ENCODE measurements around the gene EIF6. TPM values are rescaled to one million over a fixed set of nuclear protein-coding genes. Genes with fewer than 3 reads are reported as not detected.
A peak's percentile ranks its signal among the peaks of the same experiment; 100 is the strongest.

EIF6 gene
- total RNA-seq, 1 donor from 2014 or later: 88.0 TPM

GRCh38 chr20:35314816-35315631, 30.5 kb upstream of the EIF6 start:
- DNase-seq (ENCODE audit: low read depth): peak; percentile 50

- peak; percentile 60 for DNase-seq (ENCODE audit: low read depth)
Observed at GRCh38 chr20:35312318-35312717, 27.7 kb upstream of the EIF6 start.

GRCh38 chr20:35311822-35312221, 27.2 kb upstream of the EIF6 start:
- no peak for DNase-seq (ENCODE audit: low read depth)

- peak; percentile 77 for DNase-seq (ENCODE audit: low read depth)
Observed at GRCh38 chr20:35311409-35311808, 26.8 kb upstream of the EIF6 start.

- DNase-seq (ENCODE audit: low read depth): peak; percentile 100
Observed at GRCh38 chr20:35307666-35308653, 23.4 kb upstream of the EIF6 start.

GRCh38 chr20:35306931-35307517, 22.5 kb upstream of the EIF6 start:
- DNase-seq (ENCODE audit: low read depth): peak; percentile 88

GRCh38 chr20:35305682-35306556, 21.3 kb upstream of the EIF6 start:
- peak; percentile 100 for DNase-seq (ENCODE audit: low read depth)

DNA sequence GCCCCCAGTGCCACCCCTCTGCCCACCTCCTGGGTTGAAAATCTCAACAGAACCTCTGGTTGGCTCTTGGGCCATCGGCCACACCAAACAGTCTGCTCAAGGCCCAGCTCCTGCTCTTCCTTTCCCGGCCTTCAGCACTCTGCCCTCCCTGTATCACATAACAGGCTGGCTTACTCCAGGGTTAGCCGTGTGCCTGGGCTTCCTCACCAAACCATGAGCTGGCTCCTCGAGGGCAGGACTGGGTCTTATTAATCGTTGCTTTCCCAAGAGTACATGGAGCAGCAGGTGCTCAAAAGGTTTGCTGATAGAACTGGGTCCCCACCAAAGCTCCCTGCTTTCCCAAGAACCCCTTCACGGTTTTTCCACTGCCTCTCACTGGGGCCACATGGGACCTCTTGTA, 20.4 kb upstream of the EIF6 start:
- DNase-seq (ENCODE audit: low read depth): peak; percentile 68

DNA sequence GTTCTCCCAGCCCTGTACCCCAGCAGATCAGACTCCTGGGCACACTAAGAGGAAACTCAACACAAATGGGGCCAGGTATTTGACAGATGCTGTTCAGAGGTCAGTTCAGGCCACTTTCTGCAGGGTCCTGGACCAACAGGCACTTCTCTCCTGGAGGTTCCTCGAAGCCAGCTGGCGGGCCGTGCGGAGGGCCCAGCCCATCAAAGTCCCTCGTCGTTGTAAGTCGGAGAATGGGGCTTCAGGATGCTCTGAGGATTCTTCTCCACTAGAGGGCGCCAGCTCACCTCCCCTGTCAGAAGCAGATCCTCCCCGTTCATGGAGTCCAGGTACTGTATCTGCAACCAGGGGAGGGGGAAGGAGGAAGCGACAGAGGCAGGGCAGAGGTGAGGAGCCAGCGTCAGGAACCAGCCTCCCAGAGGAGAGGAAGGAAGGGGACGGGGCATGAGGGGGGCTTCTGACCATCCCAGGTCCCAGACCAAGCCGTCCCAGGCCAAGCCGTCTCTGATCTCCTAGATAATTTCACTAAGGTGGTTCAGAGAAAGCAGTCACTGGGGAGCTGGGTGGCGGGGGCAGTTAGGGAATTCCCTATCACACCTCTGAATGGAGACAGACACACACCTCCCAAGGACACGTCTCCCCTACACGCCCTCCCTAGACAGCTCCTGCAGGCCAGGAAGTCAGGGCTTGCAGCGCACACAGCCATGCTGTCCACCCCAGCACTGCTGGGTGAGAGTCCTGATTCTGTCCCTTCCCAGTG, 19.3 kb upstream of the EIF6 start:
- DNase-seq (ENCODE audit: low read depth): peak; percentile 93

- DNase-seq (ENCODE audit: low read depth): no peak
Observed at GRCh38 chr20:35303382-35303734, 18.8 kb upstream of the EIF6 start.

- no peak for DNase-seq (ENCODE audit: low read depth)
Observed at GRCh38 chr20:35302421-35303335, 18.1 kb upstream of the EIF6 start.

DNA sequence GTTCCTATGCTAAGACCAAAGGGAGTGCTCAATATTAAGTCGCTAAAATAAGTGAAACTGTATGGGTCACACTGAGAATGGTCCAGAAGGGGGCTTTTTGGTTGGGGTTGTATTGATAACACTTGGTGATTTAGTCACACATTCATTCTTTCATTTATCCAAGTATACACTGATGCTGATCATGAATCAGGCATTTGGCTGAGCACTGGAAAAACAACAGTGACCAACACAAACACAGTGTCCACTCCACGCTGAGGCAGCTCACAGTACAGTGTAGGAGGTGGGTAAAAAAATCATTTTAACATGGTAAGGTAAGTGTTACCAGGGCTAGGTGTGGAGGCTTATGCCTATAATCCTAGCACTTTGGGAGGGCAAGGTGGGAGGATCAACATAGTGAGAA, 16.9 kb upstream of the EIF6 start:
- DNase-seq (ENCODE audit: low read depth): no peak

- no peak for DNase-seq (ENCODE audit: low read depth)
Observed at GRCh38 chr20:35300469-35301262, 16.1 kb upstream of the EIF6 start.

DNA sequence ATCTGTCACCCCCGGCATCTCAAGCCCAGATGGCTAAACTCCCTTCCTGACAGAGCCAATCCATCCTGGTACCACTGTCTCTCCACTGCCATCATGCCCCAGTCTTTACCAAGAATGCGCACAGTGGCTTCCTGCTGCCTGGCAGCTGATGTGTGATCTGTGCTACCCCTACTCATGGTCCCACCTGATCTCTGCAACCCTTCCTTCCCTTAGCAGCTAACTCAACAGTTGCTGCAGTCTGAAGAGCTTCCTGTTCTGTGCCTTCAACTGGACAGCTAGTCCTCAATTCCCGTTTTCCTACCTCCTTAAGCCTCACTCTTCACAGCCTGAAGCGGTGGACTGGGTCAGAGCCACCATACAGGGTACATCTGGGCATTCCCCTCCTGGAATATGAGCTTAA, 15.2 kb upstream of the EIF6 start:
- no peak for DNase-seq (ENCODE audit: low read depth)

DNA sequence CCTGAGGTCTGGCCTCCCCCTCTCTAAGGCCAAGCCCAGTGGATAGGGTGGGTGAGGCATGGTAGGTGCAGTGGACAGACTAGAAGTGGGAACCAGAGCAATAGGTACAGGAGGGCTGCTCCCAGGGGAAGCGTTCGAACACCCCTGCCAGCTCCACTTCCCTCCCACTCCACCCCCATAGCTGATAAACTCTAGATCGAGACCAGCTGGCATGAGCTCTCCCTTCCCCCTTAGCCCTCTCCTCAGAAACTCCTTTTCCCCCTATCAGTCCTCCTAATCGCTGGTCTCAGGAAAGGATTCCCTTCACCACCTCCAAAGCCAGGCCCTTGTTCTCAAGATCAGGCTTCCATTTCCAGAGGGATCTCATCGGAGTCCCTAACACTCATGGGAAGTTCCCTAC, 13.7 kb upstream of the EIF6 start:
- DNase-seq (ENCODE audit: low read depth): no peak

- DNase-seq (ENCODE audit: low read depth): no peak
Observed at GRCh38 chr20:35297740-35298139, 13.2 kb upstream of the EIF6 start.

DNA sequence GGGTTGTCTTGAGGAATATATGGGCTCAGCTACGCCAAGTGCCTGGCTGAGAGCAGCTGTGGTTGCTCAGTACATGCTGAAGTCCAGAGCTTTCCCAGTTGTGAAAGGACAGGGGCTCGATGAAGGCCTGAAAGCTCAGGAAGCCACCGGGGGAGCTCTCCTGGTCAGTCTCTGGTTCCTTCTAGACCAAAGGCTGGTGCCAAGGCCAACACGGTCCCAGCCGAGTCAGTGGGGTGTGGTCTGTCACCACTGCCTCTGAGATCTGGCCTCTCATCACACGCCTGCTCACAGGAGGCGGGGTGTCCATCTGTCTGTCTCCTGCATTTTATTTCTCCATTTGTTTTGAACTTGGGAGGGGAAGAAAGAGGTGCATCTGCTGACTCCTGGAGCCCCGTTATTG, 12.6 kb upstream of the EIF6 start:
- no peak for DNase-seq (ENCODE audit: low read depth)

DNA sequence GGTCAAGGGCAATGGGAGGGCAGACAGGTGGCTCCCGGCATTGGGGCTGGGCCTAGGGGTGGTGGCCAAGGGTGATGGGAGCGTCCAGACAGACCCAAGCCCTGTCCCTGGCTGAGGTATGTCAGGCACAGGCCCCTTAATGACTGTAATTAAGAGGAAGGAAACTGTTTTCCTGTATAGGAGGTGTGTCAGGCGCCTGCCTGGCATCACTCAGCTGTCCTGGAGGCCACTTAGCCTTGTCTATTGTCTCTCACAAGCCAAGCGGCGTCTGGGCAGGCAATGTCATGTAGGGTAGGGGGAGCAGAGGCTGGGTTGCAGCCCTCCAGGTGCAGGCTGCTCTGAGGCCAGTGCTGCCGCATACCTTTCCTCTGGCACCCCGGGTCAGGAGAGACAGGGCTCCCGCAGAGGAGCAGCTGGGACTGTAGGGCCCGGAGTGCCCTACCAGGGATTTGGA, 11.6 kb upstream of the EIF6 start:
- no peak for DNase-seq (ENCODE audit: low read depth)
